ENCODE results near the gene CXXC5. TPM values are rescaled to one million over a fixed set of nuclear protein-coding genes. Genes with fewer than 3 reads are reported as not detected.
A peak's percentile ranks its signal among the peaks of the same experiment; 100 is the strongest.

Gene CXXC5
- total RNA-seq, 1 experiment from 2014 or later, result 101 TPM

DNA sequence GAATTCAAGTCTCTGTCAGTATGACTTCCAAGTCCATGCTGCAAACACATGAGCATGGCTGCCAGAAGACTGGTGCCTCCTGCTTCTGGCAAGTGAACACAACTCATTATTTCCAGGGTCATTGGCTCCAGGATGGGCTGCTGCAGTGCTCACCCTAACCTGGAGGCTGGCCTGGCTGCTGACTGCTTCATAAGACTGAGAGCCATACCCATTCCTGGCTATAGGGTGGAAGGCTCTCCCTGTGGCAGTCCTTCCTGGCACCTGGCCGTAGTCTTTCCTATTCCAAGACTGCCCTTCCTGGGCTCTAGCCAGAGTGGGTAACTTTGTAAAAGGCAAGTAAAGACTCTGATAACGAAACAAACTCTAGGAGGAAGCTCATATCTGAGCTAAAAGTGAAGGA lies 51.2 kb downstream of the CXXC5 start:
- H3K4me3 ChIP-seq, result no peak overlapping the region
- H3K9me3 ChIP-seq (replicated peaks), result no peaks in the 10 kb centered on the region
- no peak for DNase-seq (ENCODE audit: low read depth in 1 of 2, low spot score in 2 of 2)
- H3K27ac ChIP-seq, result no peak overlapping the region
- H3K27me3 ChIP-seq (replicated peaks), result no peaks in the 10 kb centered on the region
- H3K4me1 ChIP-seq (replicated peaks), result peaks cover 49% of the 10 kb centered on the region
- no peaks in the 10 kb centered on the region for H3K36me3 ChIP-seq

- H3K27ac ChIP-seq, result no peak overlapping the region
- no peak for DNase-seq (ENCODE audit: low read depth in 1 of 2, low spot score in 2 of 2)
- H3K4me3 ChIP-seq, result no peak overlapping the region
- peaks cover 41% of the 10 kb centered on the region for H3K4me1 ChIP-seq (replicated peaks)
- no peaks in the 10 kb centered on the region for H3K9me3 ChIP-seq (replicated peaks)
- no peaks in the 10 kb centered on the region for H3K27me3 ChIP-seq (replicated peaks)
- H3K36me3 ChIP-seq, result no peaks in the 10 kb centered on the region
Observed at GRCh38 chr5:139700711-139701055, 52.5 kb downstream of the CXXC5 start.

- Histone ChIP-seq H3K36me3 (no peaks in the 10 kb centered on the region), H3K4me1 (replicated peaks) (peaks cover 41% of the 10 kb centered on the region), H3K27me3 (replicated peaks) (no peaks in the 10 kb centered on the region), H3K4me3 (no peak overlapping the region), H3K9me3 (replicated peaks) (no peaks in the 10 kb centered on the region), H3K27ac (no peak overlapping the region)
- DNase-seq (ENCODE audit: low read depth in 1 of 2, low spot score in 2 of 2), result no peak
Observed at GRCh38 chr5:139701056-139701741, 53.0 kb downstream of the CXXC5 start.

- H3K27ac ChIP-seq, result no peak overlapping the region
- H3K4me1 ChIP-seq (replicated peaks), result peaks cover 41% of the 10 kb centered on the region
- H3K27me3 ChIP-seq (replicated peaks), result no peaks in the 10 kb centered on the region
- no peaks in the 10 kb centered on the region for H3K36me3 ChIP-seq
- H3K4me3 ChIP-seq, result no peak overlapping the region
- DNase-seq (ENCODE audit: low read depth in 1 of 2, low spot score in 2 of 2), result no peak
- no peaks in the 10 kb centered on the region for H3K9me3 ChIP-seq (replicated peaks)
Observed at GRCh38 chr5:139702548-139702947, 54.4 kb downstream of the CXXC5 start.

DNA sequence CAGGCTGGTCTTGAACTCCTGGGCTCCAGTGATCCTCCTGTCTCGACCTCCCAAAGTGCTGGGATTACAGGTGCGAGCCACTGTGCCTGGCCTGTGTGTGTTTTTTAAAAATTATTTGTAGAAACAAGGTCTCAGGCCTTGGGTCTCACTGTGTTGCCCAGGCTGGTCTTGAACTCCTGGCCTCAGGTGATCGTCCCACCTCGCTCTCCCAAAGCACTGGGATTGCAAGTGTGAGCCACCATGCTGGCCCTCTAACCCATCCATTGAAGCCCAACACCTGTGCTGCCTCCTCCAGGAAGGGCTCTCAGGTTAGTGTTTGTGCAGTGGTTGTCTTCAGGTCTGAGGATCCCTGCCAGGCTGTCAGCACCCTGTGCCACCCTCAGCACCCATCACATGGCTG lies 56.6 kb downstream of the CXXC5 start:
- H3K9me3 ChIP-seq (replicated peaks), result no peaks in the 10 kb centered on the region
- no peak overlapping the region for H3K4me3 ChIP-seq
- H3K4me1 ChIP-seq (replicated peaks), result peaks cover 38% of the 10 kb centered on the region
- H3K27ac ChIP-seq, result no peak overlapping the region
- H3K27me3 ChIP-seq (replicated peaks), result no peaks in the 10 kb centered on the region
- H3K36me3 ChIP-seq, result no peaks in the 10 kb centered on the region
- DNase-seq (ENCODE audit: low read depth in 1 of 2, low spot score in 2 of 2), result no peak

GRCh38 chr5:139705191-139705590 lies 57.0 kb downstream of the CXXC5 start:
- Histone ChIP-seq H3K9me3 (replicated peaks) (peaks cover 2% of the 10 kb centered on the region; the same call in 1 of the 2 replicates), H3K4me1 (replicated peaks) (peaks cover 42% of the 10 kb centered on the region), H3K27ac (no peak overlapping the region), H3K36me3 (no peaks in the 10 kb centered on the region), H3K27me3 (replicated peaks) (no peaks in the 10 kb centered on the region), H3K4me3 (no peak overlapping the region)
- no peak for DNase-seq (ENCODE audit: low read depth in 1 of 2, low spot score in 2 of 2)

DNA sequence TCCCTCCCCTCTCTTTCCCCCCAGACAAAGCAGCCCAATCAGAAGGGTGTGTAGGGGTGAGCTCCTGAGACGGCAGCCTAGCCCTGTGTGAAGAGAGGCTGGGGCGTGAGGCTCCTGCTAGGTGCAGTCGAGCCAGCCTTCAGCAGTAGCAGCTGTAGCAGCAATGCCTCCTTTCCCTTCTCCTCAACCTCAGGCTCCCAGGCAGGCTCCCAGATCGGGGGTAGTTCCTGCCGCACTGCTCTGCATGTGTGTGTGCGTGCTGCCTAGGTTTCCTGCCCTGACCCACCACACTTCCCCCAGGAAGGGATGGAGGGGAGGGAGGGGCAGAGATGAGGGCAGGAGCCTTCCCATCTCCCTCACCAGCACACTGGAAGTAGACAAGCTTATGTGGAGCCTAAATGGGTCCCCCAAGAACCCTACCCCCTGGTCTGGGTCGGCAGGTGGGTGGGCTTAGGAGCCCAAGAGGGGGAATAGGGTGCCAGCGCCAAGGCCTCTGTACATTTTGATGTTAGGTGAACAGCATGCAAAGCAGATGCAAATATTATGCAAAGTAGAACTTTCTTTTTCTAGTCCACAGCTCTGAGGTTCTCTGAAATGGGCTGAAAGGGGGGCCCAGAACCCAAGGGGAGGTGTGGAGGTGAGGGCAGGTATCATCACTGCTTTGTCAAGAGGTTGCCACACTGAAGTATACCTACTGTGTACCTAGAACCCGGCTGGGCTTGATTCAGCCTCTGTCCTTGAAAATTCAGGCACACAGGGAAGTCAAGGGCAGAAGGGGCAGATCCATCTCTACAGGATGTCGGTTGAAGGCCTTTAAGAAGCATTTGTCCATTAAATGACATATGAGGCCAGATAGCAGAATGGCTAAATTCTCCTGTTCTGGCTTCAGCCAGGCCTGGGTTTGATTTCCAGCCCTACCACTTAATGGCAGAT lies 57.8 kb downstream of the CXXC5 start:
- no peak for DNase-seq (ENCODE audit: low read depth in 1 of 2, low spot score in 2 of 2)
- H3K9me3 ChIP-seq (replicated peaks), result peaks cover 6% of the 10 kb centered on the region; the same call in 1 of the 2 replicates
- no peaks in the 10 kb centered on the region for H3K36me3 ChIP-seq
- H3K4me3 ChIP-seq, result no peak overlapping the region
- no peaks in the 10 kb centered on the region for H3K27me3 ChIP-seq (replicated peaks)
- peaks cover 49% of the 10 kb centered on the region for H3K4me1 ChIP-seq (replicated peaks)
- H3K27ac ChIP-seq, result no peak overlapping the region; the same call in 1 of the 2 replicates

DNA sequence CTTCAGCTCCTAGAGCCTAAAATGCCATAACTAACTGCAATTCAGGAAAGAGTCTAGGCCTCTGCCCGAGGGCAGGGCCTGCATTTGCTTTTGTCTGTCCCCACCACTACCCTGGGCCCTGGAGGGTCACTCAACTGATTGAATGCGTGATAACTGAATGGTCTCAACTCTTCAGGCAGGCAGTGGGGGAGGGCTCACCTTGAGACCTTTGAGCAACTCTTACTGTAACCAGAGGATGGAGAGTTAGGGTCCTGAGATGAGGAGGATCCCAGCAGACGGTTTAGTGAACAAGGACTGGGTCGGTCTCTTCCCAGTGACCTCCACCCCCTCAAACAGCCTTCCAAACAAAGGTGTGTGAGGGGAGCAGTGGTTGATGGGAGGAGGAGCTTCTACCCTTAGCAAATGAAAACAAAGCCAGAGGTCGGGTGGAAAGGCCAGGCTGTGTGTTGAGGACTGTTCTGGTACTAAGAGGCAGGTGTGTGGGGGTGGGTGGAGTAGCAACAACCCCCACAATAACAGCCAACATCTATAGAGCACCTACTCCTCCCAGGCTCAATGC lies 59.4 kb downstream of the CXXC5 start:
- H3K36me3 ChIP-seq, result no peaks in the 10 kb centered on the region
- H3K27ac ChIP-seq, result no peak overlapping the region
- H3K4me3 ChIP-seq, result no peak overlapping the region
- H3K4me1 ChIP-seq (replicated peaks), result peaks cover 57% of the 10 kb centered on the region
- no peak for DNase-seq (ENCODE audit: low read depth in 1 of 2, low spot score in 2 of 2)
- H3K27me3 ChIP-seq (replicated peaks), result no peaks in the 10 kb centered on the region
- peaks cover 6% of the 10 kb centered on the region; the same call in 1 of the 2 replicates for H3K9me3 ChIP-seq (replicated peaks)

DNA sequence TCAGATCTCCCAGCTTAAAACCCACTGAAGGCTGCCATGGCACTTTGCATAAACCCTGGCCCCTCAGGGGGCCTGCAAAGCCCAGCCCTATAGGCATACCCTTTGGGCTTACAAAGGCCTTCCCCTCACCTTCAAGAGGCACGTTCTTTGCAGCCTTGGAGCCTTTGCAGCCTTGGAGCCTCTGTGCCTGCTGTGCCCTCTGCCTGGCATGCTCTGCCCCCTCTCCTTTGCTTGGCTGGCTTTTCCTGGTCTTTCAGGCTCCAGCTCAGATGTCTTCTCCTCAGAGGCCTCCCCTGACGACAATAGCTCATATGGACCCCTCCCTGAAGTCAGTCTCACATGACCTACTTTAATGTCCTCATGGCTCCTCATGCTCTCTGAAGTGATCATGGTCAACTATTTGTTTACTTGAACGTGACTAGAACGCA lies 60.3 kb downstream of the CXXC5 start:
- Histone ChIP-seq H3K27ac (peak overlapping the region; percentile 57), H3K27me3 (replicated peaks) (no peaks in the 10 kb centered on the region), H3K4me1 (replicated peaks) (peaks cover 57% of the 10 kb centered on the region), H3K9me3 (replicated peaks) (peaks cover 6% of the 10 kb centered on the region; the same call in 1 of the 2 replicates), H3K4me3 (no peak overlapping the region), H3K36me3 (no peaks in the 10 kb centered on the region)
- DNase-seq (ENCODE audit: low read depth in 1 of 2, low spot score in 2 of 2), result no peak

DNA sequence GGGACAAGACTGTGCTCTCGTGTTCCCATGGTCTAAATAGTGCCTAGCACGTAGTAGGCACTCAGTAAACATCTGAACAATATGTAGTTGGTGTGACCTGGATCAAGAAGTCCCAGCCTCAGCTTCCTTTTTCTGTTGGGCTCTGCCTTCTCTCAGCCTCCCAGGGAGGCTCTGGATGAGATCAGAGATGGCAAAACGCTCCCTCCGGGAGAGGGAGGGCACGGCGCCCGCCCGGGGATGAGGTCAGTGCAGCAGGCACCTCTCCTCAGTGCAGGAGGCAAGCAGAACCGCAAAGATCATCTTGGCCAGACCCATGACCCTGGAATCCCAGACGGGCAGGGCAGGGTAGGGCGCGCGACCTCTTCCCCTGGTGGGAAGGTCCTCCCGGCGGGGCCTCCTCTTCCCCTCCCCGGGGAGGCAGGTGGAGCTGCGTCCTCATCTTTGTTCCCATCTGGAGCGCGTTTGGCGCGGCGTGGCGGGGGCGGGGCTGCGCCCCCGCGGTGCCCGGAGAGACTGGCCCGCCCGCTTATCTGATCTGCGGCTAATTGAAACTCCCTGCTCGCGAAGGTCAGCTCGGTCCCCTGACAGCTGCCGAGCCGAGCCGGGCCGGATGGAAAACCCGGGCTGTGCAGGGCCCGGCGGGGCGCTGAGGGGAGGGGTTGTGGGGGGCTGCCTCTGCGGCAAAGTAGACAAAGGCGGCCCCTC lies 60.9 kb downstream of the CXXC5 start:
- peak overlapping the region; percentile 25 for H3K4me3 ChIP-seq
- H3K27ac ChIP-seq, result peak overlapping the region; percentile 57
- no peaks in the 10 kb centered on the region for H3K36me3 ChIP-seq

DNA sequence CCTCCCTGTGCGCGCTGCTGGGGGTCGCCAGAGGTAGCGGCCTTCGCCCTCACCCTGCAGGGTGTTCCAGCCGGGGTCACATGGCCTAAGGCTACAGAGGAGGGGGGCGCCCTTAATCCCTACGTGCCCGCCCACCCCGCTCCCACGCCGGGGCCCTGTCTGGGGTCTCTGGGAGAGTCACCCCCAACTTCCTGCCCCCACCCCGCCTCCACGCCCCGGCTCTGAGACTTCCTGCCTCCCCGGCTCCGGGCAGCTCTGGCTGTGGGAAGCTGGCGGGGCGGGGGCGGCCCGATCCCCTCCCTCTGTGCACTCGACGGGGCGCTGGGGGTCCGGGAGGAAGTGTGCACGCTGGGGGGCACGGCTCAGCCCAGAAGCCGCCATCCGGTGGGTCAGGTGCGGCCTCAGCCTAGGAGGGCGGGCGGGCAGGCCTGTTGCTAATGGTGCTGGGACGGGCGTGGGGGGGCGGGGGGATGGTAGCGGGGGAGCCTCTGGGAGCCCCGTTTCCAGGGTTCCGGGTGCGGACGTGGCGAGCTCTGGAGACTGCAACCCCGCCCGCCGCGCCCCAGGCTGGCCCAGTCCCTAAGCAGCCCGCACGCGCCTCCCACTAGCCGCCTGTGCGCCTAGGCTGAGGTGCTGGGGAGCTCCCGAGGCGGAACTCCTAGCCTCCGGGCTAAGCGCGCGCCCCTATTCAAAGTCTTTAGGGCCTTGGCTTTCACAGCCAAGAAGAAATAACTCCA lies 61.6 kb downstream of the CXXC5 start:
- H3K27ac ChIP-seq, result peak overlapping the region; percentile 57
- peaks cover 62% of the 10 kb centered on the region for H3K4me1 ChIP-seq (replicated peaks)
- H3K36me3 ChIP-seq, result no peaks in the 10 kb centered on the region
- H3K27me3 ChIP-seq (replicated peaks), result no peaks in the 10 kb centered on the region
- H3K4me3 ChIP-seq, result peak overlapping the region; percentile 25
- DNase-seq (ENCODE audit: low read depth in 1 of 2, low spot score in 2 of 2), result no peak
- peaks cover 6% of the 10 kb centered on the region; the same call in 1 of the 2 replicates for H3K9me3 ChIP-seq (replicated peaks)

More for the DNA sequence above, 60.9 kb downstream of the CXXC5 start:
- no peaks in the 10 kb centered on the region for H3K27me3 ChIP-seq (replicated peaks)
- H3K9me3 ChIP-seq (replicated peaks), result peaks cover 6% of the 10 kb centered on the region; the same call in 1 of the 2 replicates
- peaks cover 57% of the 10 kb centered on the region for H3K4me1 ChIP-seq (replicated peaks)
- peak; percentile 86 to 88 for DNase-seq (ENCODE audit: low read depth in 1 of 2, low spot score in 2 of 2)

GRCh38 chr5:139710319-139711066 lies 62.3 kb downstream of the CXXC5 start:
- DNase-seq (ENCODE audit: low read depth in 1 of 2, low spot score in 2 of 2), result peak in 1 of 2 experiments; percentile 72
- Histone ChIP-seq H3K9me3 (replicated peaks) (peaks cover 6% of the 10 kb centered on the region; the same call in 1 of the 2 replicates), H3K4me3 (peak overlapping the region; percentile 46), H3K36me3 (no peaks in the 10 kb centered on the region), H3K27ac (peak overlapping the region; percentile 67), H3K4me1 (replicated peaks) (peaks cover 62% of the 10 kb centered on the region), H3K27me3 (replicated peaks) (no peaks in the 10 kb centered on the region)
